Brain microvascular endothelial cell (primary cell): Measurements from ENCODE around the gene SWI5.
A peak's percentile ranks its signal among the peaks of the same experiment; 100 is the strongest.

Source experiments
- DNase-seq: peaks from one replicate; pipeline ENCODE4 v3.0.0-alpha.2; 2020
- H3K27ac ChIP-seq: fragments of 250-450 bp; sonication (Bioruptor Pico); 2 replicates; pipeline ENCODE4 v1.5.1; 2020; ENCODE audit warnings: mild to moderate bottlenecking, moderate library complexity
- H3K27me3 ChIP-seq: fragments of 250-450 bp; sonication (Bioruptor Pico); replicated peaks from 2 replicates; pipeline ENCODE4 v1.5.1; 2020; ENCODE audit warnings: mild to moderate bottlenecking
- H3K36me3 ChIP-seq: fragments of 250-450 bp; sonication (Bioruptor Pico); replicated peaks from 2 replicates; pipeline ENCODE4 v1.5.1; 2020; ENCODE audit warnings: mild to moderate bottlenecking
- H3K4me3 ChIP-seq: 2 replicates; pipeline ENCODE4 v1.5.1; 2011; ENCODE audit warnings: low read depth, mild to moderate bottlenecking, control low read depth, low read length, moderate library complexity
- in situ Hi-C: cut with HindIII; loops from 2 replicates; pipeline ENCODE4 v1.10.0; 2017; ENCODE audit warnings: low sequenced_read_pairs, low pct_ligation_motif_present
- TF ChIP-seq, protein P1 (sequence below): IDR thresholded peaks from 2 replicates; pipeline ENCODE4 v1.5.1; 2011; ENCODE audit warnings: low read depth, mild to moderate bottlenecking, moderate library complexity, low read length, control low read depth, inconsistent platforms; ENCODE audit errors: missing control alignments

The SWI5 gene

DNA sequence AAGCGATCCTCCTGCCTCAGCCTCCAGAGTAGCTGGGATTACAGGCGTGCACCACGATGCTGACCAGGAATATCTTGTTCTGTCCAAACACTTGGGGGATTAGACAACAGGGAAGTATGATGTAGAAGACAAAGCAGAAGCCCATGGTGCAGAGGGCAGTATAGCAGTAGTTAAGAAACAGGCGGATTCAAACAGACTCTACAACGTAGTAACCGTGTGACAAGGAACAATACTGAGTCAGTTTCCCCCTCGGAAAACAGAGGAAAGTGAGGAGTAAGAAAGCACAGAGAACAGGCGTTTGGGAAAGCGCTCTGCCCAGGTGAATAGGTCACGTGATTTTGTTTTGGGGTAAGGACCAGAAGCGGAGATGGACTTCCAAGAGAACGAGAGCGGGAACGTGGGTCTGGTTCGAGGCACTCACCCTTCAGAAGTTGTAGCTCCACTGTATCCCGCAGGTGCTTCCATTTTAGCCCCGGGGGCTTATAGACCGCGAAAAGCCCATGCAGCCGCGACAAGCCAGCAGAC lies 45.9 kb downstream of the SWI5 start:
- no peak for DNase-seq
- Histone ChIP-seq H3K27ac (peak overlapping the region; percentile 88), H3K36me3 (peaks cover 35% of the 10 kb centered on the region), H3K4me3 (peak overlapping the region; percentile 93), H3K27me3 (no peaks in the 10 kb centered on the region)
- in situ Hi-C loops, result no loop called here
- TF ChIP-seq, protein P1, sequence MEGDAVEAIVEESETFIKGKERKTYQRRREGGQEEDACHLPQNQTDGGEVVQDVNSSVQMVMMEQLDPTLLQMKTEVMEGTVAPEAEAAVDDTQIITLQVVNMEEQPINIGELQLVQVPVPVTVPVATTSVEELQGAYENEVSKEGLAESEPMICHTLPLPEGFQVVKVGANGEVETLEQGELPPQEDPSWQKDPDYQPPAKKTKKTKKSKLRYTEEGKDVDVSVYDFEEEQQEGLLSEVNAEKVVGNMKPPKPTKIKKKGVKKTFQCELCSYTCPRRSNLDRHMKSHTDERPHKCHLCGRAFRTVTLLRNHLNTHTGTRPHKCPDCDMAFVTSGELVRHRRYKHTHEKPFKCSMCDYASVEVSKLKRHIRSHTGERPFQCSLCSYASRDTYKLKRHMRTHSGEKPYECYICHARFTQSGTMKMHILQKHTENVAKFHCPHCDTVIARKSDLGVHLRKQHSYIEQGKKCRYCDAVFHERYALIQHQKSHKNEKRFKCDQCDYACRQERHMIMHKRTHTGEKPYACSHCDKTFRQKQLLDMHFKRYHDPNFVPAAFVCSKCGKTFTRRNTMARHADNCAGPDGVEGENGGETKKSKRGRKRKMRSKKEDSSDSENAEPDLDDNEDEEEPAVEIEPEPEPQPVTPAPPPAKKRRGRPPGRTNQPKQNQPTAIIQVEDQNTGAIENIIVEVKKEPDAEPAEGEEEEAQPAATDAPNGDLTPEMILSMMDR, result no peak

DNA sequence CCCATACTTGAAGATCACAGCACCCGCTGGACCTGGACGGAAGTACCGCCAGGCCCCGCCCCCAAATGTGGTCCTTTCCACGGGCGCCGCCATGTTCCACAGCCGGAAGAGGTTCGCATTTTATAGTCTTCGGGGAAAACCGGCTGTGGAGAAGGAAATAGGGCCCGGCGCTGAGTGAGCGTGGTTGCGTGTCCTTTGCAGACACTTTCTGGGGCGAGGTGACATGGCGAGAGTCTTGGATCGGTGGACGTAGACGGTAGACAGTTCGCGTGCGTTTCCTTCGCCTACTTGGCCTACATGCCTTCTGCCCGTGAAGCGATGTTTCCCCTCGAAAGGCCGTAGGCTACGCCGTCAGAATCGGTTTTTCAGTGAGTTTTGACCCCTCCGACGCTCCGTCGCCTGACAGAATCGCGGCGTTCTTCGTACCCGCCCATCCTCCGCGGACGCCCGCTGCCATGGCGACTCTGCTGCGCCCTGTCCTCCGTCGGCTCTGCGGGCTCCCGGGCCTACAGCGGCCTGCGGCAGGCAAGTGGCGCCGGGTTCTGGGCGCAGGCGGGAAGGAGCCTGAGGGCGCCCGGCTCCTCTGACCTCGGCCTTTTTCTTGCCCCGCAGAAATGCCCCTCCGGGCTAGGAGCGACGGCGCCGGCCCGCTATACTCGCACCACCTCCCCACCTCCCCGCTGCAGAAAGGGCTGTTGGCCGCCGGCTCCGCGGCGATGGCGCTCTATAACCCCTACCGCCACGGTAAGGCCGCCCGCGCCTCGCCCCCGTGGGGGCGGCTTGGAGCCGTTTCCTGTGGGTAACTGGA lies 46.5 kb downstream of the SWI5 start, which contains the start of the genes COQ4 and TRUB2:
COQ4 (plus strand) TSS at position 436 of the 808 bp plus-strand sequence; CDS start at position 456, 20 bp downstream.
TRUB2 (minus strand) TSS at position 44 of the 808 bp plus-strand sequence; CDS start at position 5, 39 bp downstream.
- peaks cover 34% of the 10 kb centered on the region for H3K36me3 ChIP-seq
- in situ Hi-C loops, result no loop called here
- H3K27me3 ChIP-seq, result no peaks in the 10 kb centered on the region

DNA sequence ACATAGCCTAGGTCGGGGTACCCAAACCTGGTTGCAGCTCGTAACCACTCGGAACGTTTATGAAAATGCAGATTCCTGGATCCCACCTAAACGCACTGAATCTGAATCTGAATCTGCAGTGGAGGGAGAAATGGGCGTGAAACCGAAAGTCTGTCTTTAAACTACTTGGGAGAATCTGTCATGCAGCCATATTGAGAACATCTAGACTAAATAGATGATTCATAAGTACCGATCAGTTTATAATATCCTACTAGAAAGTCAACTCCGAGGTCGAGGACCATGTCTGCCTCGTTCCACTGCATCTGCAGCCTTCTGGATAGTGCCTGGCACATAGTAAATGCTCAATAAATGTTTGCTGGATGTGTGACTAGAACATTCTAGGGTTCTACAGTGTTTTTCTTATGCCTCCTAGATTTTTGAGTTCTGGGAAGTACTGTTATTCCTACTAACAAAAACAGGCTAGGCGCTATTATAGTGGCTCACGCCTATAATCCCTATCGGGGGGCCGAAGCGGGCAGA lies 47.2 kb downstream of the SWI5 start:
- Histone ChIP-seq H3K27ac (peak overlapping the region; percentile 88), H3K27me3 (no peaks in the 10 kb centered on the region), H3K4me3 (peak overlapping the region; percentile 93), H3K36me3 (peaks cover 35% of the 10 kb centered on the region)
- peak; percentile 31 for DNase-seq
- in situ Hi-C loops, result no loop called here
- TF ChIP-seq, protein P1, result no peak

More for the DNA sequence above, 46.5 kb downstream of the SWI5 start, which contains the start of the genes COQ4 and TRUB2:
- Histone ChIP-seq H3K4me3 (peak within 1 kb of the TSS; percentile 93), H3K27ac (peak within 1 kb of the TSS; percentile 88)
- DNase-seq, result peak; percentile 90
- TF ChIP-seq, protein P1, result no peak

DNA sequence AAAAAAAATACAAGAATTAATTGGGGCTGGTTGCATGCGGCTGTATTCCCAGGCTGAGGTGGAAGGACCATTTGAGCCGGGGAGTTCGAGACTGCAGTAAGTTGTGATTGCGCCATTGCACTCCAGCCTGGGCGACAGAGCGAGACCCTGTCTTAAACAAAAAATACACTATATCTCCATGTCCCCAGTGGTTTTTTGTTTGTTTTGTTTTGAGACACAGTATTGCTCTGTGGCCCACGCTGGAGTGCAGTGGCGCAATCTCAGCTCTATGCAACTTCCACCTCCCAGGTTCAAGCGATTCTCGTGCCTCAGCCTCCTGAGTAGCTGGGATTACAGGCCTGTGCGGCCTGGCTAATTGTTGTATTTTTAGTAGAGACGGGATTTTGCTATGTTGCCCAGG lies 47.7 kb downstream of the SWI5 start:
- peak overlapping the region; percentile 93 for H3K4me3 ChIP-seq
- in situ Hi-C loops, result no loop called here
- H3K27me3 ChIP-seq, result no peaks in the 10 kb centered on the region
- no peak overlapping the region for H3K27ac ChIP-seq
- TF ChIP-seq, protein P1, result no peak
- peaks cover 31% of the 10 kb centered on the region for H3K36me3 ChIP-seq
- DNase-seq, result no peak

DNA sequence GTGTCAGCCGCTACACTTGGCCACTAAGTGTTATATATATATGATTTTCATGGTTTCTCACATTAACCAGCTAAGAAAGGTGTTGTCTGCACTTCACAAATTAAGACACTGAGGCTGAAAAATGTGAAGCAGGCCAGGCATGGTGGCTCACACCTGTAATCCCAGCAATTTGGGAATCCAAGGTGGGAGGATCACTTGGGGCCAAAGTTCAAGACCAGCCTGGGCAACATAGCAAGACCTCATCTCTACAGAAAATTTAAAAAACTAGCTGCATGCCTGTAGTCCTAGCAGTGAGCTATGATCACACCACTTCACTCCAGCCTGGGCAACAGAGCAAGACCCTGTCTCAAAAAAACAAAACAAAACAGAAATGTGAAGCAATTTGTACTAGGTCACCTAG lies 48.3 kb downstream of the SWI5 start:
- H3K36me3 ChIP-seq, result peaks cover 30% of the 10 kb centered on the region
- no peak for DNase-seq
- H3K27me3 ChIP-seq, result no peaks in the 10 kb centered on the region
- in situ Hi-C loops, result no loop called here
- no peak overlapping the region for H3K4me3 ChIP-seq
- H3K27ac ChIP-seq, result no peak overlapping the region
- TF ChIP-seq, protein P1, result no peak
